SKM-1 (cell line): Measurements from ENCODE around the gene NTNG2.

ENCODE experiments used
- DNase-seq: peaks from one replicate; lab custom pipeline; 2025; ENCODE audit not compliant: unreplicated experiment; lab: John Stamatoyannopoulos, UW

NTNG2 gene

GRCh38 chr9:132200706-132201105 lies 38.8 kb downstream of the NTNG2 start:
- no peak for DNase-seq

DNA sequence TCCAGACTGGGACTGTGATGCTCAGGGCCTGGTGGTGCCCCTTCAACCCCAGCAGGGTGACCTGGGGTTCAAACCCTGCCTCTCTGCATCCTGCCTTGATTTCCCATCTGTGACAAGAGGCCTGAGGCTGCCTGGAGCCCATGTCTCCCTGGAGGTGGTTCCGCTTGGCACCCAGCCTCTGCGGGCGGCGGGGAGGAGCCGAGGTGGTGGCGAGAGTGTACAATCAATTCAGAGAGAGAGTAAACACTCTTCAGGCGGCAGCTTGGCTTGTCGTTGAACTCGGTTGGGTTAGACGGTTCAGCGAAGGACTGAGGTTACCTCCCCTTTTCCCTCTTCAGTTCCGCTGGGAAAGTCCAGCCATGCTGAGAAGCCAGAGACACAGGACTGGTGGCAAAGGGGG lies 39.3 kb downstream of the NTNG2 start:
- no peak for DNase-seq

DNA sequence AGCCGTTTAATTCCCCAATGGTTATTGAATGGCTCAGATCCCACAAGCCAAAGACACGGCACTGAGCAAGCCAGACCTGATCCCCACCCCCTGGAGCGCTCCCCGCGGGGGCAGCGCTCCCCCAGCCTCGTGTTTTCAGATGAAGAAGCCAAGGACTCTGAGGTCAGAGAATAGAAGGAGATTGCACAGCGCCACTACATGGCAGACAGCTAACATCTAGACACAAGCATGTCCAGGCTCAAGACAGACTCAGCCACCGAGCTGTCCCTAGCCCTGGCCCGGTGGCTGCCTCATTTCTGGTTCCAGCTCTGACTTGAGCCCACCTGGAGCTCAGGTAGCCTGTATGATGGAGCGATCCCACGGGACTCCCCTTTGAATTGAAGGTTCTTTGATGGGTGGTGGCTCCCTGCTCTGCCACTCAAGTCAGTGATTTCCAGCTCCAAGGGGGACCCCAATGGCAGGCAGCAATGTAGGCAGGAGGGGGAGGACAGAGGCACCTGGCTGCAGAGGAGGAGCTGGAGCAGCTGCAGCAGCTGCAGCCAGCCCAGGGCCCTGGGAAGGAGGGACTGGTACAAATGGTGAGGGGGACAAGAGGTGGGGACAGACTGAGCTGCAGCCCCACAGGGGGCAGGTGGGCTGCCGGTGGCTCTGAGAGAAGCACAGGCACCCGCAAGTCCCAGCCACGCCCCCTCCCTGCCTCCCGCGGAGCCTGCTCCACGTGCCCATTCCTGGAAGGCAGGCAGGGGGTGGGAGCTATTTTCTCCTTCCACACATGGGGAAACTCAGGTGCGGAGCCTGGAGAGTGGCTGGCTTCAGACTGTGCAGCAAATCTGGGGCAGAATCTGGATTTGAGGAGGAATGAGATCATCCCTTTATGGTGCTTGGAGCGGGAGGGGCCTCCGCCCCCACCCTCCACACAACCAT lies 40.2 kb downstream of the NTNG2 start:
- DNase-seq, result no peak

- DNase-seq, result no peak
Measured at GRCh38 chr9:132204883-132205282, 43.0 kb downstream of the NTNG2 start.

DNA sequence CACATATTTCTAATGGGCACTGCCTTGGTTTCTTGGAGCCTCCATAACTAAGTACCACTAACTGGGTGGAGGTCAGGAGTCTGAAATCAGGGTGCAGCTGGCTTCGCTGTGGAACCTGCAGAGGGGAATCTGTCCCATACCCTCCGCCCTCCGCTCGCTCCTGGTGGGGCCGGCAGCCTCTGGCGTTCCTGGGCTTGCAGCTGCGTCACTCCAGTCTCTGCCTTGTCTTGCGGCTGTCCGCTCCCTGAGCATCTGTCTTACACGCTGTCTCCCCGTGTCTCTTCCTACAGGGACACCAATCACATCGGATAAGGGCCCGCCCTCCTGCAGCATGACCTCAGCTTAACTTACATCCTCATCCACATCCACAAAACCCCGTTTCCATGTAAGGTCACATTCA lies 45.4 kb downstream of the NTNG2 start:
- DNase-seq, result no peak

GRCh38 chr9:132207839-132208615 lies 46.2 kb downstream of the NTNG2 start:
- no peak for DNase-seq

DNA sequence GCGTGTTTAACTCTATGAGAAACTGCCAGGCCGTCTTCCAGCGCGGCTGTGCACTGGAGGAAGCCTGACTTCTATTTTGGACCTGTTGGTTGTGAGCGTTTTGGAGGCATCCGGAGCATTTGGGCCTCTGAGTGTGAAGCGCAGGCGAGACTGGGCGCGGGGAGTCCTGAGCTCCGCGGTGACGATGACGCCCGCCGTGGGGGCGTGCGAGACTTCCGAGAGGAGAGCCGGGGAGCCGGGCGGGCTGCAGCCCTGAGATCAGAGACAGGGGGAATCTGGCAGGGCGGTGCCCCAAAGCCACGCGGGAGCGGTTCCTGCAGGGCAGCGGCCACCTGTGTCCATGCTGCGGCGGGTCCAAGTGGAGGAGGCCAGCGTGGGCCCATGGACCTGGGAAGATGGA lies 47.4 kb downstream of the NTNG2 start:
- DNase-seq, result no peak

GRCh38 chr9:132210472-132211145 lies 48.8 kb downstream of the NTNG2 start:
- no peak for DNase-seq

DNA sequence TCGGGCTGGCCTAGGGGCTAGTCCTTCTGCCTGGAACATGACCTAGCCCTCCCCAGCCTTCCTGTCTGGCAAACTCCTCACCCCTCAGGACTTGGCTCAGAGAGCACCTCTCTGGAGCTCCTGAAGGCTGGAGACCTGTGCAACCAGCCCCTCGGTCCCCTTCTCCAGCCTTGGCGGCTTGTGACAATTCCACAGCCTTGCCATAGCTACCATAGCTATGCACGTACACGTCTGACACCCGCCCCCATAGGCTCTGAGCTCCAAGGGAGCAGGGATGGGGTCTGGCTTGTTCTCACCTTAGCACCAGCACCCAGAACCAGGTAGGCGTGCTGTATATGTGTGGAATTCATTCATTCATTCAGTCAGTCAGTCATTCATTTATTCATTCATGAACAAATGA lies 49.7 kb downstream of the NTNG2 start:
- no peak for DNase-seq

DNA sequence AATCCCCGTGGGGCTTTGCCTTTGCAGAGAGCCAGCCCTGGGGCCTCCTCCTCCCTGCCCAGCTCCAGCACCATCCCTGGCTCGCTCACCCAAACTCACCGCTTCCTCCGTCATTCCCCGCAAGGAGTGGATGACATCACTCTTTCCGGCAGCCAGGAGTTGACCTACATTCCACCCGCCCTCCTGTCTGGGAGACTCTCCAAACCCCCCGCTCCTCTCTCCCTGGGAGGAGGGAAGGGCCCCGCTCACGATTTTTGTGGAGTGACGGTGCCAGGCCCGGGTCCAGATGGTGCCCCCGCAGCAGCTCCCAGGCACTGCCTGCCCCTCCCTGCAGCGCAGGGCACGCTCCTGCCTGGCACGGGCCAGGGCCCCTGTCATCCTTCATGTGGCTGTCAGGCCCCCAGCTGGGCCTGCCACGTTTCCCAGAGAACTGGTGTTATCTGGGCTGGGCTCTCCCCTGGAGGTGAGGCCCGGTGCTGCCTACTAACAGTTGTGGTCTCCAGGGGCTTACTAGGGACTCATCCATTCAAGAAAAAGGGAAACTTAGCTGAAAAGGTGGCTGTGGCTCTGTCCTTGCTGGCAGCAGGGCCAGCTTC lies 52.3 kb downstream of the NTNG2 start:
- DNase-seq, result no peak

GRCh38 chr9:132216861-132217619 lies 55.2 kb downstream of the NTNG2 start:
- DNase-seq, result peak; percentile 65

- no peak for DNase-seq
Measured at GRCh38 chr9:132218208-132218607, 56.4 kb downstream of the NTNG2 start.

GRCh38 chr9:132221941-132222340 lies 60.1 kb downstream of the NTNG2 start:
- no peak for DNase-seq

DNA sequence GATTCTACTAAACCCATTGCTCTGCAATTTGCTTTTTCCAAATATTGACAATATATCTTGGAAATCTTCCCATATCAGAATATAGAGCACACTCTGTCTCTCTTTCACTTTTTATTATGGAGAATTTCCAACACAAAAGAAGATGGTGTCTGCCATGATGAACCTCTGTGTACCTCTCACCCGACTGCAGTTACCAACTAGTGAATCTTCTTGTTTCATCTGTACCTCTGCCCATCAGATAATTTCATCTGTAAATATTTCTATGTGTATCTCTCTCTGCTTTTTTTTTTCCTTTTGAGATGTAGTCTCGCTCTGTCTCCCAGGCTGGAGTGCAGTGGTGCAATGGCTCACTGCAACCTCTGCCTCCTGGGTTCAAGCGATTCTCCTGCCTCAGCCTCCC lies 62.8 kb downstream of the NTNG2 start:
- DNase-seq, result no peak

GRCh38 chr9:132226571-132227430 lies 64.9 kb downstream of the NTNG2 start:
- DNase-seq, result no peak

- DNase-seq, result no peak
Measured at GRCh38 chr9:132228062-132228461, 66.2 kb downstream of the NTNG2 start.

DNA sequence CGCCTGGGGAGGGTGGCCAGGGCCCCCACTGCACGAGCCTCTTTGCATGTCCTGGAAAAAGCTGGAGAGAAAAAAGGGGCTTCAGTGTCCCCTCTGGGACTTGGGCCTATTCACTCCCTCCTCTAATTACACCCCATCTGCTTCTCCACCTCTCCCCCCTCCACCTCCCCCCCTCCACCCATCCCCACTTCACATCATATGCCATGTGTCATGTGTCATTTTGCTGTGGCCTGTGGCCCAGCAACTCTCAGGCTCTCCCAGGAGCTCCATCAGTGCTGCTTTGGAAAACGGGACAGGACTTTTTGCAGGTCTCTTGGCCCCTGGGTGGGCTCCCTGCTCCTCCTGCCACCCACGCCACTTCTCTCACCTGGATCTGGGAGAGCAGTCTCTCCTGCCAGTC lies 68.7 kb downstream of the NTNG2 start:
- DNase-seq, result no peak

- DNase-seq, result no peak
Measured at GRCh38 chr9:132231019-132231701, 69.3 kb downstream of the NTNG2 start.

- no peak for DNase-seq
Measured at GRCh38 chr9:132232522-132232921, 70.7 kb downstream of the NTNG2 start.
